ENCODE data around the gene DHX40.

DNA sequence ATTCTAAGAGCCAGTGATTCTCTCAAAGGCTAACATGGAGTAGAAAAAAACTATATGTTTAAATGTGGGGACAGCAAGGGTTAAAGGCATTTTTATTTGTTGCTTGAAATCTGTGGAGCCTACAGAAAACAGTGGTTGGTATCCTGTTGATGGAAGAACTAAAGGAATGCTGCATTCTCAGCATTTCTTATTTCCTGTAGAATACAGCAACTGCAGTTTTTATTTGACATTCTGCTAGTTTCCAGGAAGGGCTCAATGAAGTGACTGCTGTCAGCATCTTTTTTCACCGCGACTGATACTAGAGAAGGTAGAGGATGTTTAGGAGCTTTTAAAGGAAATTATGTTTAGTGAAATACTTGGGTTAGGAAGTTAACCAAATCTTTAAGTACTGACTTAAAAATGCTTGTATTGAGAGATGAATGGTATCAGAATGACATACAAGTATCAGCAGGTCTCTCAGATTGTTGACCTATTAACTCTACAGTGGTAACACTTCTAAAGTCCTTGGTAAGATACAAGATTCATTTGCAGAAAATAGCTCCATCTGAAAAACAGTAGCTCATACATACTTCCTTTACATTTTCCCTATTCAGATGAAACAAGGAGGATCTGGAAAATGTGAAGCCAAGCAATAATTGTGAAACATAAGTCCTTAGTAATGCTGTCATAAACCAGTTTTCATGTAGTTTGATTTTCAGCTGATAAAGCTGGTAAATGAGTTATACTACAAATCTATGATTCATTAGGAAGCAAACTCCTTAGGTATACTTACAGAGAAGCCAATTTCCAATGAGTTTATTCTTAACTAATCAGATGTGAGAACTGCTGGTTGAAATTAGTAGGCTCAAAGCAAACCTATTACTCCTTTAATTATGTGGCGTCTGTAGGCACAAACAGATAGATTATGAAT, 69.5 kb downstream of the DHX40 start:
- TF ChIP-seq, protein P1, sequence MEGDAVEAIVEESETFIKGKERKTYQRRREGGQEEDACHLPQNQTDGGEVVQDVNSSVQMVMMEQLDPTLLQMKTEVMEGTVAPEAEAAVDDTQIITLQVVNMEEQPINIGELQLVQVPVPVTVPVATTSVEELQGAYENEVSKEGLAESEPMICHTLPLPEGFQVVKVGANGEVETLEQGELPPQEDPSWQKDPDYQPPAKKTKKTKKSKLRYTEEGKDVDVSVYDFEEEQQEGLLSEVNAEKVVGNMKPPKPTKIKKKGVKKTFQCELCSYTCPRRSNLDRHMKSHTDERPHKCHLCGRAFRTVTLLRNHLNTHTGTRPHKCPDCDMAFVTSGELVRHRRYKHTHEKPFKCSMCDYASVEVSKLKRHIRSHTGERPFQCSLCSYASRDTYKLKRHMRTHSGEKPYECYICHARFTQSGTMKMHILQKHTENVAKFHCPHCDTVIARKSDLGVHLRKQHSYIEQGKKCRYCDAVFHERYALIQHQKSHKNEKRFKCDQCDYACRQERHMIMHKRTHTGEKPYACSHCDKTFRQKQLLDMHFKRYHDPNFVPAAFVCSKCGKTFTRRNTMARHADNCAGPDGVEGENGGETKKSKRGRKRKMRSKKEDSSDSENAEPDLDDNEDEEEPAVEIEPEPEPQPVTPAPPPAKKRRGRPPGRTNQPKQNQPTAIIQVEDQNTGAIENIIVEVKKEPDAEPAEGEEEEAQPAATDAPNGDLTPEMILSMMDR (IDR thresholded peaks at IDR 0.05; ENCODE audit: insufficient read depth, low read length, poor library complexity, severe bottlenecking), result no peak
- no peak for TF ChIP-seq EZH2phosphoT487 (conservative IDR thresholded peaks at IDR 0.05; ENCODE audit: low read length)

All from SU-DHL-6 (cell line).